Measurements from ENCODE around the gene EIF1B. TPM values are rescaled to one million over a fixed set of nuclear protein-coding genes. Genes with fewer than 3 reads are reported as not detected.

Gene EIF1B
- total RNA-seq, 1 experiment from 2014 or later: 25.0 TPM

DNA sequence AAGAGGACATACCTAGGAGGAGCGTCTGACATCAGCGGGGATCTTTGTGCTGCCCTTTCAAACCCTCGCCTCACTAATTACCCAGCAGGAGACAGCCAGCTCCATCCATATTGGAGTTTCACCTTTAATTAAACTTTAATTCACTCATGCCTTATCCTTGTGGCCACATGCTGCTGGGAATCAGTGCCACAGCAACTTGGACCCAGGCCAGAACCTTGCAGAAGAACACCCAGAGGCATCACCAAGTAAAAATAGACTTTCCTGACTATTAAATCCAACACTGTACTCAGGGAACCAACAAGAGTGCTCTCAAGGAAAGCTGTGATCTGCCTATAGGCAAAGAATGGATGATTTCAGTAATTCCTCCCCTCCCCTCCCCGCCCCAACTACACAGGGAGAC is 23.9 kb downstream of the EIF1B start:
- no peak overlapping the region for H3K4me3 ChIP-seq (ENCODE audit: low read depth in 2 of 2, low read length in 2 of 2)
- no peaks in the 10 kb centered on the region for H3K9me3 ChIP-seq (ENCODE audit: control insufficient read depth, insufficient read depth, low read depth, low read length)
- ATAC-seq: no peak
- TF ChIP-seq, protein P1, sequence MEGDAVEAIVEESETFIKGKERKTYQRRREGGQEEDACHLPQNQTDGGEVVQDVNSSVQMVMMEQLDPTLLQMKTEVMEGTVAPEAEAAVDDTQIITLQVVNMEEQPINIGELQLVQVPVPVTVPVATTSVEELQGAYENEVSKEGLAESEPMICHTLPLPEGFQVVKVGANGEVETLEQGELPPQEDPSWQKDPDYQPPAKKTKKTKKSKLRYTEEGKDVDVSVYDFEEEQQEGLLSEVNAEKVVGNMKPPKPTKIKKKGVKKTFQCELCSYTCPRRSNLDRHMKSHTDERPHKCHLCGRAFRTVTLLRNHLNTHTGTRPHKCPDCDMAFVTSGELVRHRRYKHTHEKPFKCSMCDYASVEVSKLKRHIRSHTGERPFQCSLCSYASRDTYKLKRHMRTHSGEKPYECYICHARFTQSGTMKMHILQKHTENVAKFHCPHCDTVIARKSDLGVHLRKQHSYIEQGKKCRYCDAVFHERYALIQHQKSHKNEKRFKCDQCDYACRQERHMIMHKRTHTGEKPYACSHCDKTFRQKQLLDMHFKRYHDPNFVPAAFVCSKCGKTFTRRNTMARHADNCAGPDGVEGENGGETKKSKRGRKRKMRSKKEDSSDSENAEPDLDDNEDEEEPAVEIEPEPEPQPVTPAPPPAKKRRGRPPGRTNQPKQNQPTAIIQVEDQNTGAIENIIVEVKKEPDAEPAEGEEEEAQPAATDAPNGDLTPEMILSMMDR (IDR thresholded peaks at IDR 0.05): no peak
- TF ChIP-seq TCF7L2 (IDR thresholded peaks at IDR 0.05; ENCODE audit: low read depth, low read length) (no peak), POLR2AphosphoS5 (IDR thresholded peaks at IDR 0.05; ENCODE audit: low read depth, low read length) (no peak), SIN3A (IDR thresholded peaks at IDR 0.05; ENCODE audit: borderline replicate concordance, insufficient read depth, low read depth, low read length) (no peak)
- TF ChIP-seq, protein P2, sequence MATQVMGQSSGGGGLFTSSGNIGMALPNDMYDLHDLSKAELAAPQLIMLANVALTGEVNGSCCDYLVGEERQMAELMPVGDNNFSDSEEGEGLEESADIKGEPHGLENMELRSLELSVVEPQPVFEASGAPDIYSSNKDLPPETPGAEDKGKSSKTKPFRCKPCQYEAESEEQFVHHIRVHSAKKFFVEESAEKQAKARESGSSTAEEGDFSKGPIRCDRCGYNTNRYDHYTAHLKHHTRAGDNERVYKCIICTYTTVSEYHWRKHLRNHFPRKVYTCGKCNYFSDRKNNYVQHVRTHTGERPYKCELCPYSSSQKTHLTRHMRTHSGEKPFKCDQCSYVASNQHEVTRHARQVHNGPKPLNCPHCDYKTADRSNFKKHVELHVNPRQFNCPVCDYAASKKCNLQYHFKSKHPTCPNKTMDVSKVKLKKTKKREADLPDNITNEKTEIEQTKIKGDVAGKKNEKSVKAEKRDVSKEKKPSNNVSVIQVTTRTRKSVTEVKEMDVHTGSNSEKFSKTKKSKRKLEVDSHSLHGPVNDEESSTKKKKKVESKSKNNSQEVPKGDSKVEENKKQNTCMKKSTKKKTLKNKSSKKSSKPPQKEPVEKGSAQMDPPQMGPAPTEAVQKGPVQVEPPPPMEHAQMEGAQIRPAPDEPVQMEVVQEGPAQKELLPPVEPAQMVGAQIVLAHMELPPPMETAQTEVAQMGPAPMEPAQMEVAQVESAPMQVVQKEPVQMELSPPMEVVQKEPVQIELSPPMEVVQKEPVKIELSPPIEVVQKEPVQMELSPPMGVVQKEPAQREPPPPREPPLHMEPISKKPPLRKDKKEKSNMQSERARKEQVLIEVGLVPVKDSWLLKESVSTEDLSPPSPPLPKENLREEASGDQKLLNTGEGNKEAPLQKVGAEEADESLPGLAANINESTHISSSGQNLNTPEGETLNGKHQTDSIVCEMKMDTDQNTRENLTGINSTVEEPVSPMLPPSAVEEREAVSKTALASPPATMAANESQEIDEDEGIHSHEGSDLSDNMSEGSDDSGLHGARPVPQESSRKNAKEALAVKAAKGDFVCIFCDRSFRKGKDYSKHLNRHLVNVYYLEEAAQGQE (IDR thresholded peaks at IDR 0.05; ENCODE audit: insufficient read depth in 1 of 2, low read depth in 2 of 2, low read length in 1 of 2): no peak
- H3K4me1 ChIP-seq (ENCODE audit: control insufficient read depth, insufficient read depth, low read length): no peaks in the 10 kb centered on the region
- ChIA-PET CTCF (no interaction called here), POLR2A (interaction anchor here (0.5 kb wide), 1 partner anchor 162 kb away, joined by 6 read pairs; no protein-coding TSS in a partner anchor)
- no peak for DNase-seq (ENCODE audit: low read depth, low spot score)
- H3K27me3 ChIP-seq (ENCODE audit: control insufficient read depth, insufficient read depth, low read length): no peaks in the 10 kb centered on the region
- BruUV-seq (replicated peaks): no TSS peak
- intact Hi-C loops (cut with micrococcal nuclease; ENCODE audit: unreplicated experiment): no loop called here
- H3K36me3 ChIP-seq (ENCODE audit: control insufficient read depth, insufficient read depth, low read length): no peaks in the 10 kb centered on the region
- in situ Hi-C loops (cut with HindIII; ENCODE audit: low pct_unique_long_range_greater_than_20kb, low sequenced_read_pairs): no loop called here
- H3K27ac ChIP-seq (ENCODE audit: low read length): no peak overlapping the region

DNA sequence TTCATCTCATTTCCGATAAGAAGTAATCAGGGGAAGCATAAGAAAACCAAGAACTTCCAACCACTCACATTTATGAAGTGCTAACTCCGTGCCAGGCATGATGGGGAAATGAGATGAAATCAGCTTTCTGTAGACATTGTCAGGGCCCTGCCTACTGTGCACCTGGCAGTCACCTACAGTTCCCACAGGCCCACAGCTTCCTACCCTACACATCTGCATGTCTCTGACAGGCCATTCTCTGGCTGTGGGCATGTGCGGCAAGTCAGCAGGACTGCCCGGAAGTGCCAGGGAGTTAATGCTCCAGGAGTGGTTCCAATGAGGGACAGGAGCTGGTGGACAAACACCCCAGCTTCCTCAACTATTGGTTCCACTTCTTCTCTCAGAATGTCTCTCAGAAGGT is 24.3 kb downstream of the EIF1B start:
- H3K36me3 ChIP-seq (ENCODE audit: control insufficient read depth, insufficient read depth, low read length): no peaks in the 10 kb centered on the region
- intact Hi-C loops (cut with micrococcal nuclease; ENCODE audit: unreplicated experiment): no loop called here
- no peak for DNase-seq (ENCODE audit: low read depth, low spot score)
- ChIA-PET CTCF (no interaction called here), POLR2A (interaction anchor here (0.5 kb wide), 1 partner anchor 161 kb away, joined by 6 read pairs; no protein-coding TSS in a partner anchor)
- ATAC-seq: no peak
- H3K4me1 ChIP-seq (ENCODE audit: control insufficient read depth, insufficient read depth, low read length): no peaks in the 10 kb centered on the region
- H3K27me3 ChIP-seq (ENCODE audit: control insufficient read depth, insufficient read depth, low read length): no peaks in the 10 kb centered on the region
- no peaks in the 10 kb centered on the region for H3K9me3 ChIP-seq (ENCODE audit: control insufficient read depth, insufficient read depth, low read depth, low read length)
- no TSS peak for BruUV-seq (replicated peaks)
- TF ChIP-seq SIN3A (IDR thresholded peaks at IDR 0.05; ENCODE audit: borderline replicate concordance, insufficient read depth, low read depth, low read length) (no peak), TCF7L2 (IDR thresholded peaks at IDR 0.05; ENCODE audit: low read depth, low read length) (no peak), POLR2AphosphoS5 (IDR thresholded peaks at IDR 0.05; ENCODE audit: low read depth, low read length) (no peak)
- TF ChIP-seq, protein P1 (IDR thresholded peaks at IDR 0.05): no peak
- TF ChIP-seq, protein P2 (IDR thresholded peaks at IDR 0.05; ENCODE audit: insufficient read depth in 1 of 2, low read depth in 2 of 2, low read length in 1 of 2): no peak
- no peak overlapping the region for H3K27ac ChIP-seq (ENCODE audit: low read length)
- H3K4me3 ChIP-seq (ENCODE audit: low read depth in 2 of 2, low read length in 2 of 2): no peak overlapping the region
- in situ Hi-C loops (cut with HindIII; ENCODE audit: low pct_unique_long_range_greater_than_20kb, low sequenced_read_pairs): no loop called here
